ENCODE measurements around the gene SLC7A10. TPM values are rescaled to one million over a fixed set of nuclear protein-coding genes. Genes with fewer than 3 reads are reported as not detected.

SLC7A10 gene
- total RNA-seq (2014; rRNA removed; shearing (Covaris generic)) = not detected in 2 replicates

DNA sequence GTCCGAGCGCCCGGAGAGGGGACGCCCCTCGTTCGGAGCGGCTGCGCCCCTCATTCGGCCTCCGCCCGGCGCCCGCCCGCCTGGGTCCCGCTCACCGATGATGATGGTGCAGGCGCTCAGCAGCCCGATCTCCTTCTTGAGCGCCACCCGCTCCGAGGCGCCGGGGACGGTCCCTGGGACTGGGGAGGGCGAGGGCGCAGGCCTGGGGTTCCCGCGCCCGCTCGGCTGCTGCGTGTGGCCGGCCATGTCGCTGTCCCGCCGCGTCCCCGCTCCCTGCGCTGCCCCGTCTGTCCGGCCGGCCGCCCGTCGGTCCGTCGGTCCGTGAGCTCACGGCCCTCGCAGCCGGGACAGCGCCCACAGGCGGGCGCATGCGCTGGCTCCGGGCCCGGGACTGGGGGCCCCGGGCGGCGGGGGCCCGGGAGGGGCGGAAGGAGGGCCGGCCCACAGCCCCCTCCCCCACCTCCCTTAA, at the start of gene SLC7A10:
Gene SLC7A10, minus strand, starts transcription at position 393 of the 469 bp plus-strand sequence. Its CDS starts 147 bp downstream, at position 246.
- DNase-seq (ENCODE audit: low spot score) = no peak

- DNase-seq (ENCODE audit: low spot score) = no peak
These were observed 49.3 kb upstream of the SLC7A10 start for GRCh38 chr19:33274663-33275558.

DNA sequence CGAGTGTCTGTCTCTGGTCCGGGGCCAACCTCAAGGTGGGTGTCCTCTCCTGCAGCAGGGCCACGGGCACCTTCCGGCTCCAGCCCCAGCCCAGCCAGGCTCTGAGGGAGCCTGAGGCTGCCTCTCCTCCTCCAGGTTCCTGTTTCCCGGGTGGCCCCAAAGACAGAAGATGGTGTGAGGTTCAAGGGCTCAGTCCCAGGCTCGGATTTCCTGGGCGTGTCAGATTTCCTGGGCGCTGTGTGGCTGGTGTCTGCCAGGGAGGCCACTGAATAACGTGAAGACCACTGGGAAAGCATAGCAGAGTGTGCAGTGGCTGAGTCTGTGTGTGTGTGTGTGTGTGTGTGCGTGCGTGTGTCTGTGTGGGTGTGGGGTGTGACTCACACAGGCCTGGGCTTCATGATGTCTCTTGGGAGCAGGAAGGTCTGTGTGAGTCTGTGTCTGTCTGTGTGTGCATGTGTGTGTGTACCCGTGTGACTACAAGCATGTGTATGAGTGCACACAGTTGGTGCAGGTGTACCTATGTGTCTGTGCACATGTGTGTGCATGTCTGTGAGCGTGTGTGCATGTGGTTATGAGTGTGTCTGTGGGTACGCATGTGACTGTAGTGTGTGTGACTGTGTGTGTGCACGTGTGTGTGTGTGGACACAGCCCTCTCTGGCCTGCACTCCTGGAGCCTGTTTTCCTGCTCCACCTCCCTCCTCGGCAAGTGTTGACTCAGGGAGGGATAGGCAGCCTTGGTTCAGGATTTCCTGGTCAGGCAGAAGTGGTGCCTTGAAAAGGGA, 48.4 kb upstream of the SLC7A10 start:
- DNase-seq (ENCODE audit: low spot score) = peak; percentile 48

GRCh38 chr19:33273065-33273736, 47.6 kb upstream of the SLC7A10 start:
- no peak for DNase-seq (ENCODE audit: low spot score)

DNA sequence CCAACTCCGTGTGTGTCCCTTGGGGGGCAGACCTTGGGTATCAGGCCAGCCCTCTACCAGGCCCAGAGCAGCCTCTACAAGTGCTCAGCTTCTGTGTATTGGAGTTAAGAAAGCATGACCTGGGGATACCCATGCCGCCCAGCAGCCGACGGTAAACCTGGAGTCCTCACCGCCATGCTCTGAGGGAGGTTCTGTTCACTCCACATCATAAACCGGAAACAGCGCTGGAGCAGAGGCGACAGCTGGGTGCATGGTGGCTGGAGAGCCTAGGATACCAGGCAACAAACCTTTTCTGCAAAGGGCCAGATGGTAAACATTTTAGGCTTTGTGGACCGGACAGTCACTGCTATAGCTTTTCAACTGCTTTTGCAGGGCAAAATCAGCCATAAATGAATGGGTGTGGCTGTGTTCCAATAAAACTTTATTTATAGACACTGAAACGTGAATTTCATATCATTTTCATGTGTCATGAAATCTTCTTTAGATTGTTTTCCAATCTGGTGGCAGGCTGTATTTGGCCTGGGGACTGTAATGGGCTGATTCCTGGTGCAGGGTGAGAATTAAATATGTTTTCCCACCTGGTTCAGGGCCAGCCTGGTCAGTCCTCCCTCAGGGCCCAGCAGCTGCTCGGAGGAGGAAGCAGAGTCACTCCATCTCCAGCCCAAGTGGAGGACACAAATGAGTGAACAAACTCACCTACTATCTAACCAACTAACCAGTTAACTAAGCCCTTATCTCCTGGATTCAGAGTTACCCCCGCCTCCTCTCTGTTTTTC, 45.8 kb upstream of the SLC7A10 start:
- no peak for DNase-seq (ENCODE audit: low spot score)

DNA sequence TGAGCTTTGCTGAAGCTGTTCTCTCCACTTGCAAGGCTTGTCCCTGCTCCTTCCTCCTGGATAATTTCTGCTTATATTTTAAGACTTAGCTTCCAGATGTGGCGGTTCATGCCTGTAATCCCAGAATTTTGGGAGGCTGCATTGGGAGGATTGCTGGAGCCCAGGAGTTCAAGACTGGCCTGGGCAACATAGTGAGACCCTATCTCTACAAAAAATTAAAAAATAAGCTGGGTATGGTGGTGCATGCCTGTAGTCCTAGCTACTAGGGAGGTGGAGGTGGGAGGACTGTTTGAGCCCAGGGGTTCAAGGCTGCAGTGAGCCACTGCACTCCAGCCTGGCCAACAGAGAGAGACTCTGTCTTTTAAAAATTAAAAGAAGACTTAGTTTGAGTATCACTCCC, 45.1 kb upstream of the SLC7A10 start:
- DNase-seq (ENCODE audit: low spot score) = no peak

DNA sequence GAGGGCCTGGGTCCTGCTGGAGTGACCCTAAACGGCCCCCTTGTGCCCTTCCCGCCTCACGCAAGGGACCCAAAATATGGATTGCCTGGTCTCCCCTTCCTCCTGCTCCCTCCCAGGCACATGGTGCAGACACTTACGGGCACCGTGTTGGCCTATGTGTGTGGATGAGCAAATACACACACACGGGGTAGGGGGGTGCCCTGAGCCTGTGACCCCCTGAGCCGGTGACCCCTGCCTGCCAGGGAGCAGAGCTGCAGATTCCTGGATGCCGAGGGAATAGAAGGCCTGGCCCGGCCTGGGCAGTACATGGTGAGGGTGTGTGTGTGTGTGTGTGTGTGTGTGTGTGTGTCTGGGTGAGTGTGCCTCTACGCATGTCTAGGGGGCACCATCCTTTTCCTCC, 43.4 kb upstream of the SLC7A10 start:
- DNase-seq (ENCODE audit: low spot score) = no peak

DNA sequence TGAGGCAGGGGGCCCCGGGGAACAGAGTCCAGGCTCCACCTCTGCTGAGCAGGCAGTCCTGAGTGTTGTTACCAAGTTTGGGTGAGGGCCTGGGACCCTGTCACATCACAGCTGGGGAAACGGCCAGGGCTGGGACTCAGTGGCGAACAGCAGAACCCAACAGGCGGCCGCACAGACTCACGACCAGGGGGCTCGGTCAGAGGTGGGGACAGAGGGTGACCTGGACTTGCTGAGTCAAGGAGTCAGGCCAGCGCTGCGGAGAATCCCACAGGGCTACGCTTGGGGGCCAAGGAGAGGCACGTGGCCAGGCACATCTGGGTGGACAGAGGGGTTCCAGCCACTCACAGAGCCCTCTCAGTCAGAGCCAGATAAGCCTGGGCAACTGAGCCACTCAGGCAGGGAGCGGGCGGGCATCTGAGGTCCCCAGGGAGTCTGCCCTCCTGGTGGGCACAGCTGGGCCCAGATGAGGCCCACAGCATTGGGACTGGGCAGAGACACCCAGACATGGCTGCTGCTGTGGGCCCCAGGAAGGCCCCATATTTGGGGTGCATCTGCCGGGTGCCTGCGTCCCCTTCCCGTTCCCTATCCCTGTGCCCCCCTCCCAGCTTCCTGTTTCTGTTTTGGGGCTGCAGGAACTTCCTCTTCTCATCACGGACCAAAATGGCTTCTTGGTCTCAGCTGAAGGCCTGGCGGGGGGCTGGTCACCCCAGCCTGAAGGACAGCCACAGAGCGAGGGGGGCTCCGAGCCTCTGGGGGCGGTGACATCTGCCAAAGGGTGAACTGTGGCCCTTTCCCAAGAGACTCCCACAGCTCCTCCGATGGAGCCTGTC, 42.7 kb upstream of the SLC7A10 start:
- no peak for DNase-seq (ENCODE audit: low spot score)

DNA sequence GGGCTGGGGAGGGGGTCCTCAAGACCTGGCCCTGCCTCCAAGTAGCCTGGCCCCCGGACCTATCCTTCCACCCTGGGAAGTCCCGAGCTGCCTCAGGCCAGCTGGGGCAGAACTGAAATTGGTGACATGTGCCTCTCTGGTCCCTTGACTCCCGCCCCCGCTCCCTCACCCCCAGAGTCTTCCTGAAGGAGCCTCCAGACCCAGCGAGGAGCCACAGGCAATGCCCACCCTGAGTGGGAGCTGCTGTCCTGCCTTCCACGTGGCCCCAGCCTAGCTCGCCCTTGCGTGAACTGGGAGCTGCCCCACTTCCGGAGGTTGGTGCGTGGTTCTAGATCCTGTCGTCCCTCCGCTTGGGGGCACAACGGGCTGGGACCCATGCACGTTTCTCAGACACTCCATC, 42.1 kb upstream of the SLC7A10 start:
- DNase-seq (ENCODE audit: low spot score) = no peak

DNA sequence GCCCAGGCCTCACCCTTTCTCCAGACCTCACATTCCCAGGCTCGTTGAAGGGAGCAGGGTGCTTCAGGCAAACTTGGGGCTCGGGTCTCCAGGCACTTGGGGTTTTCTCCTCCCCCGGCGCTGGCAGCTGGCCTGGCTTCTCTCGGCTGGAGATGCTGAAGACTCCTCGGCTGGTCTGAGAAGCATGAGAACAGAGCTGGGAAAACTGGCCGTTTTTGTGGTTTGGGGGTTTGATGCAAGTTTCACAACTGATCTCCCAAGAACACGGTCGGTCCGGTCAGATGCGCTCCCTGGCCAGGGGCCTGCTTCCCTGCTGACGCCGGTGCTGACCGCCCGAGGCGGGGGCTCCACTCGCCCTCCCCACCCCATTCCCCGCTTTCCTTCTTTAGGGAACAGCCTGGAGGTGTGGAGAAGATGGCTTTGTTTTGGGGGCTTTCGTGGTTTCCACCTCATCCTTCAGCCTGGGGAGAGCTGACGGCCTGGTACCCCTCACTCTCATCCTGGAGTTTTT, 41.4 kb upstream of the SLC7A10 start:
- DNase-seq (ENCODE audit: low spot score) = no peak

GRCh38 chr19:33264881-33265445, 39.3 kb upstream of the SLC7A10 start:
- DNase-seq (ENCODE audit: low spot score) = no peak

DNA sequence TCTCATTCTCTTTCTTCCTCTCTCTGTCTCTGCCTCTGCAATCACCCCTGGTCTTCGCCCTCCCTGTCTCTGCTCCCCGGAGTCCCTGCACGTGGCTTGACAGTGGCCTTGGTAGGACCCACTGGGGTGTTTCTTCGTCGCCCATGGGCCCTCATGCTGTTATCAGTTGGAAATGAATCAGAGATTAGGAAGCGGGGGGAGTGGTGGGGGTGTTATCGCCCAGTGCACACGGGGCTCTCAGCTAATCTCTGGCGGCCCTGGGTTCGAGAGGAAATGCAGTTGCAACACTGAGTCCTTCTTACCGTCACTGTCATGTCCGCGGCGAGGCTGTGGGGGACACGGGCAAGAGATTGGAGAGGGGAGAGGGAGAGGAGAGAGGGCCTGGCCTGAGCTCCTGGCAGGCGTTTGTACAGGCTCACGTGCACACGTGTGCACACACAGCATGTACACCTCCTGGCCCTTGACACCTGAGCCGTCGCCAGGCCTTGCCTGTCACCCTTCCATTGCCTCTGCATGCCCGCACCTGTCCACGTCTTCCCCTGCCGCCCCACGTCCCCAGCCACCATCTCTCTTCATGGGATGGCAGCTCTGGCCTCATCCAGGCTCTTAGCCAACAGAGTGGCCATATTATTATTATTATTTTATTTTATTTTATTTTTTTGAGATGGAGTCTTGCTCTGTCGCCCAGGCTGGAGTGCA, 37.8 kb upstream of the SLC7A10 start:
- no peak for DNase-seq (ENCODE audit: low spot score)

GRCh38 chr19:33261511-33262189, 36.0 kb upstream of the SLC7A10 start:
- DNase-seq (ENCODE audit: low spot score) = no peak

DNA sequence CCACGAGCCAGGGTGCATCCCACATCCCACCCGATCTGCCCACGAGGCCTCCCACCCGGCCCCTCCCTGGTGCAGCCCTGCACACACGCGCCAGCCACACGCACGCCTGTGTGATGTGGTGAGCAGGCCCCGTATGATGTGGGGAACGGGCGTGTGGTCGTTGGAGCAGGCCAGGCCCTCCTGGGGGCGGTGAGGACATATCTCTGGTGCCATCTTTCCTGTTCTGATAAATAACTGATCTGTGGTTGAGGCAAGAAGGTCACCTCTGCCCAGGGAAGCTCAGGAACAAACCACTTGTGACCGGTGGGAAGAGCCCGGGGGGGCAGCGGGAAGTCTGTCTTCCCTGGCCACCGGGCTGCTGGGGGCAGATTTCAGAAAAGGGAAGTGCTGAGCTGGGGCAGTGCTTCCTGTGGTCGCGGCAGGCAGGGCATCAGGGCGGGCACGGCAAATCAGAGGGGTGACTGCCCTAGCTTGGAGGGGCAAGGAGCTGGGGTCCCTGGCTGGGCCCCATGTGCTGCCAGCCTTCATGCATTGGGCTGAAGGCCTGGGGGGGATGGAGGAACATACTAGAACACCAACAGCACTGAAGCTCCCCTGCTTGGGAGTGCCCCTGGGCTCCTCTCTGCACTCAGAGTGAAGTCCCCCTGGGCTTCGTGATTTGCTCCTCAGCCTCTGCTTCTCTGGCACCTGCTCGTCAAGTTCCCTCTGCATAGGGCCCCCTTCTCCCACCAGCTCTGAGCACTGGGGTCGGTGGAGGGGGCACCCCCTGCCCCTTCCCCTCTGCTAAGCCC, 35.2 kb upstream of the SLC7A10 start:
- no peak for DNase-seq (ENCODE audit: low spot score)

DNA sequence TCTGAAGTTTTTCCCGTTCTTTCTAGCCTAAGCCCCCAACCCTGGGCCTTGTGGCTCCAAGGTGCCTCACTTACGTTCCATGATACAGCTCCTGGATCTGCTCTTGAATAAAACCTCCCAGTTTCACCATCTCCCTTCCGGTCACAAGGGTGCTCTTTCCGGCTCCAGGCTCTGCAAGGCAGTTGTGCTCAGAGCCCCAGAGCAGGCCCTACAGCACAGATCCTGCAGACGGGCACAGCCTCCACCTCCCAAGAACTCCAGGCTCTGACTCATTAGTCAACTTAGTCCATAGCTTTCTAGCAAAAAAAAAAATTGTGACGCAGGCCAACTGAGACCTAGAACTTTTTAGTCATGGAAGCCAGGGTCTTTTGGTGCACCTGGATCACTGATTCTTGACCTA, 33.9 kb upstream of the SLC7A10 start:
- DNase-seq (ENCODE audit: low spot score) = no peak

DNA sequence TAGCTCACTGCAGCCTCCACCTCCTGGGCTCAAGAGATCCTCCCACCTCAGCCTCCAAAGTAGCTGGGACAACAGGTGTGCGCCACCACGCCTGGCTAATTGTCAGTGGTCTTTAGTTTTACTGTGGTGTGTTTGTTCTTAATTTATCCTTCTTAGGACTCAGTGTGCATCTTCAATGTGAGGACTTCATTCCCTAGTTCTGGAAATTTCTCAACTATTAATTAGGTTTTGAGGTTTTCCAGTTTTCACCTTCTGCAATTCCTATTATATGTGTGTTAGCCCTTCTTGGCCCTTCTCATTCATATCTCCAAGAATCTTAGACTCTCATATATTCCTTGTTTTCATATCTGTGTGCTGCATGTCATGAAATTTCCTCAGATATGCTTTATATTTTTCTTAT, 32.2 kb upstream of the SLC7A10 start:
- DNase-seq (ENCODE audit: low spot score) = no peak

DNA sequence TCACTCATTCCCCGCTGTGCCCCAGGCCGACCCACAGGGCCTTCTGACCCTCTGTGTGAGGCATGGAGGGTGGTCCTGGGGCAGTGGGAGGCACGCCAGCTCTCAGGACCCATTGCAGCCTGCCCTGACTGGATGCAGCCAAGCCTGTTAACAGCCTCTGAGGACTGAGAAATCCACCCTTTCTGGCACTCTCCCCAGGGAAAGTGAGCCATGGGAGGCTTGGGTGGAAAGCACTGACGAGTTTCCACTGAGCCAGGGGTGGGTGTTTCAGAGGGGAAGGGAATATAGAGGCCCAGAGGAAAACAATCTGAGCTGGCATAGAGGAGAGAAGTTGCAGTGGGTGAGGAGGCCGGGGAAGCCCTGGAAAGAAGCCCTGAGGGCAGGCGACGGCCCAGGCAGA, 30.6 kb upstream of the SLC7A10 start:
- DNase-seq (ENCODE audit: low spot score) = no peak

DNA sequence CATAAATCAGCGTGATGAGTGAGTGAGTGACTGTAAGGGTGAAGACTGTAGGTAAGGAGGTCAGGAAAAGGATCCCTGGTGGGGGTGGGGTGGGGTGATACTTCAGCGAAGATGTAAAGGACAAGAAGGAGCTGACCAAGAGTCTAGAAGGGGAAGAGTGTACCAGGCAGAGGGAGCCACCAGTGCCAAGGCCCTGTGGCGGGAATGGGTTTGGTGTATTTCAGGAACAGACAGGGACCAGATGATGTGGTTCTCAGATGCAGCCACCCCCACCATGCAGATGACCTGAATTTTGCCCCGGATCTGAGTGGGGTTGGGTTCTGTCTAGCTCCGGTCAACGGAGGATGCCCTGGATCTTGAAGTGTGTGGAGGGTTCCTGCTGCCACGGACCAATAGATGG, 30.1 kb upstream of the SLC7A10 start:
- no peak for DNase-seq (ENCODE audit: low spot score)

All from A172 (cell line).